ENCODE measurements around the gene HS2ST1.

GRCh38 chr1:86957221-86957620 lies 42.8 kb downstream of the HS2ST1 start:
- TF ChIP-seq OSR1 (CRISPR knock-in tag; IDR thresholded peaks at IDR 0.05) (no peak), ZNF8 (CRISPR knock-in tag; IDR thresholded peaks at IDR 0.05) (no peak), ISL1 (CRISPR knock-in tag; IDR thresholded peaks at IDR 0.05) (no peak), POU6F1 (CRISPR knock-in tag; IDR thresholded peaks at IDR 0.05; ENCODE audit: borderline replicate concordance, low read depth) (no peak), ARNTL (CRISPR knock-in tag; IDR thresholded peaks at IDR 0.05; ENCODE audit: borderline replicate concordance, low read depth) (no peak), ZC3H10 (CRISPR knock-in tag; IDR thresholded peaks at IDR 0.05) (no peak), ZFP3 (CRISPR knock-in tag; IDR thresholded peaks at IDR 0.05) (no peak), BACH2 (CRISPR knock-in tag; IDR thresholded peaks at IDR 0.05; ENCODE audit: borderline replicate concordance) (no peak)
- TF ChIP-seq, protein P1, sequence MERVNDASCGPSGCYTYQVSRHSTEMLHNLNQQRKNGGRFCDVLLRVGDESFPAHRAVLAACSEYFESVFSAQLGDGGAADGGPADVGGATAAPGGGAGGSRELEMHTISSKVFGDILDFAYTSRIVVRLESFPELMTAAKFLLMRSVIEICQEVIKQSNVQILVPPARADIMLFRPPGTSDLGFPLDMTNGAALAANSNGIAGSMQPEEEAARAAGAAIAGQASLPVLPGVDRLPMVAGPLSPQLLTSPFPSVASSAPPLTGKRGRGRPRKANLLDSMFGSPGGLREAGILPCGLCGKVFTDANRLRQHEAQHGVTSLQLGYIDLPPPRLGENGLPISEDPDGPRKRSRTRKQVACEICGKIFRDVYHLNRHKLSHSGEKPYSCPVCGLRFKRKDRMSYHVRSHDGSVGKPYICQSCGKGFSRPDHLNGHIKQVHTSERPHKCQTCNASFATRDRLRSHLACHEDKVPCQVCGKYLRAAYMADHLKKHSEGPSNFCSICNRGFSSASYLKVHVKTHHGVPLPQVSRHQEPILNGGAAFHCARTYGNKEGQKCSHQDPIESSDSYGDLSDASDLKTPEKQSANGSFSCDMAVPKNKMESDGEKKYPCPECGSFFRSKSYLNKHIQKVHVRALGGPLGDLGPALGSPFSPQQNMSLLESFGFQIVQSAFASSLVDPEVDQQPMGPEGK (CRISPR knock-in tag; IDR thresholded peaks at IDR 0.05; ENCODE audit: borderline replicate concordance): no peak
- TF ChIP-seq, protein P2, sequence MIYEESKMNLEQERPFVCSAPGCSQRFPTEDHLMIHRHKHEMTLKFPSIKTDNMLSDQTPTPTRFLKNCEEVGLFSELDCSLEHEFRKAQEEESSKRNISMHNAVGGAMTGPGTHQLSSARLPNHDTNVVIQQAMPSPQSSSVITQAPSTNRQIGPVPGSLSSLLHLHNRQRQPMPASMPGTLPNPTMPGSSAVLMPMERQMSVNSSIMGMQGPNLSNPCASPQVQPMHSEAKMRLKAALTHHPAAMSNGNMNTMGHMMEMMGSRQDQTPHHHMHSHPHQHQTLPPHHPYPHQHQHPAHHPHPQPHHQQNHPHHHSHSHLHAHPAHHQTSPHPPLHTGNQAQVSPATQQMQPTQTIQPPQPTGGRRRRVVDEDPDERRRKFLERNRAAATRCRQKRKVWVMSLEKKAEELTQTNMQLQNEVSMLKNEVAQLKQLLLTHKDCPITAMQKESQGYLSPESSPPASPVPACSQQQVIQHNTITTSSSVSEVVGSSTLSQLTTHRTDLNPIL (CRISPR knock-in tag; IDR thresholded peaks at IDR 0.05; ENCODE audit: low read depth): no peak
- TF ChIP-seq, protein P3, sequence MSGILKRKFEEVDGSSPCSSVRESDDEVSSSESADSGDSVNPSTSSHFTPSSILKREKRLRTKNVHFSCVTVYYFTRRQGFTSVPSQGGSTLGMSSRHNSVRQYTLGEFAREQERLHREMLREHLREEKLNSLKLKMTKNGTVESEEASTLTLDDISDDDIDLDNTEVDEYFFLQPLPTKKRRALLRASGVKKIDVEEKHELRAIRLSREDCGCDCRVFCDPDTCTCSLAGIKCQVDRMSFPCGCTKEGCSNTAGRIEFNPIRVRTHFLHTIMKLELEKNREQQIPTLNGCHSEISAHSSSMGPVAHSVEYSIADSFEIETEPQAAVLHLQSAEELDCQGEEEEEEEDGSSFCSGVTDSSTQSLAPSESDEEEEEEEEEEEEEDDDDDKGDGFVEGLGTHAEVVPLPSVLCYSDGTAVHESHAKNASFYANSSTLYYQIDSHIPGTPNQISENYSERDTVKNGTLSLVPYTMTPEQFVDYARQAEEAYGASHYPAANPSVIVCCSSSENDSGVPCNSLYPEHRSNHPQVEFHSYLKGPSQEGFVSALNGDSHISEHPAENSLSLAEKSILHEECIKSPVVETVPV (CRISPR knock-in tag; IDR thresholded peaks at IDR 0.05): no peak

Data from SK-N-SH treated with all-trans-retinoic acid at 6 μM for 48 hours (cell line).